Caco-2 (cell line): ENCODE data around the gene PSRC1. TPM values are rescaled to one million over a fixed set of nuclear protein-coding genes. Genes with fewer than 3 reads are reported as not detected.

ENCODE experiments used
- BruUV-seq: library from RNA; stranded (reverse); fragments of 400-500 nt; replicated peaks from 2 replicates; lab custom pipeline; 2021; lab: Mats Ljungman, UMichigan
- CTCF ChIA-PET: fragments of 300-600 bp; sonication (Branson Sonifier 250); formaldehyde crosslinking; loops from one replicate; lab custom pipeline; 2022; ENCODE audit warnings: antibody characterized with exemption; lab: Charles Lee
- POLR2A ChIA-PET: fragments of 300-600 bp; sonication (Branson Sonifier 250); formaldehyde crosslinking; loops from one replicate; lab custom pipeline; 2022; ENCODE audit warnings: antibody characterized with exemption; lab: Charles Lee
- DNase-seq, 2 experiments: peaks; one replicate each; pipeline versions ENCODE4 v3.0.0 to v3.0.0-alpha.2; 2020 to 2022
- H3K27me3 ChIP-seq: replicated peaks from 2 replicates; pipeline ENCODE4 v1.6.0; 2011; ENCODE audit warnings: low read length; ENCODE audit not compliant: control insufficient read depth, insufficient read depth
- H3K36me3 ChIP-seq: 2 replicates; pipeline ENCODE4 v1.5.1; 2011; ENCODE audit warnings: low read length; ENCODE audit not compliant: control insufficient read depth, insufficient read depth
- H3K4me1 ChIP-seq: fragments of 250-450 bp; sonication (Bioruptor Pico); 2 replicates; pipeline ENCODE4 v1.5.1; 2020; ENCODE audit warnings: mild to moderate bottlenecking
- H3K4me3 ChIP-seq: 2 replicates; pipeline ENCODE4 v1.5.1; 2011; ENCODE audit warnings: low read depth, mild to moderate bottlenecking, control low read depth, low read length
- H3K9me3 ChIP-seq: fragments of 250-450 bp; sonication (Bioruptor Pico); 2 replicates; pipeline ENCODE4 v1.5.1; 2020; ENCODE audit warnings: mild to moderate bottlenecking, moderate library complexity
- H3K27ac Mint-ChIP-seq: one replicate; pipeline ENCODE4 v1.8.0; 2022; ENCODE audit warnings: mixed read lengths; ENCODE audit not compliant: unreplicated experiment
- H3K27me3 Mint-ChIP-seq: one replicate; pipeline ENCODE4 v1.8.0; 2022; ENCODE audit warnings: mixed read lengths; ENCODE audit not compliant: insufficient read depth, unreplicated experiment
- H3K36me3 Mint-ChIP-seq: one replicate; pipeline ENCODE4 v1.8.0; 2022; ENCODE audit warnings: mild to moderate bottlenecking, mixed read lengths; ENCODE audit not compliant: insufficient read depth, unreplicated experiment
- H3K4me1 Mint-ChIP-seq: one replicate; pipeline ENCODE4 v1.8.0; 2022; ENCODE audit warnings: low read depth, mixed read lengths; ENCODE audit not compliant: unreplicated experiment
- H3K4me3 Mint-ChIP-seq: one replicate; pipeline ENCODE4 v1.8.0; 2022; ENCODE audit warnings: mild to moderate bottlenecking, moderate library complexity, mixed read lengths; ENCODE audit not compliant: unreplicated experiment
- H3K9me3 Mint-ChIP-seq: one replicate; pipeline ENCODE4 v1.8.0; 2022; ENCODE audit warnings: mixed read lengths; ENCODE audit not compliant: unreplicated experiment
- intact Hi-C: fragments of 100-400 bp; cut with micrococcal nuclease; formaldehyde crosslinking; loops from one replicate; pipeline ENCODE4 v1.10.0; 2022; ENCODE audit not compliant: unreplicated experiment
- total RNA-seq: library from RNA; stranded (reverse); gene quantifications from 2 replicates; pipeline ENCODE4 v1.2.3, GENCODE V29; 2022
- TF ChIP-seq, protein P1 (sequence below), 2 experiments: fragments of 200-600 bp in 1 of 2; IDR thresholded peaks; 1 replicate in 1 of 2; 2 replicates in 1 of 2; pipeline versions ENCODE4 v1.5.1 to v1.8.0; 2011 to 2022; ENCODE audit warnings: antibody characterized with exemption in 1 of 2, control low read depth in 1 of 2, inconsistent platforms in 1 of 2, low read depth in 1 of 2, low read length in 1 of 2, mild to moderate bottlenecking in 1 of 2, moderate library complexity in 1 of 2; ENCODE audit not compliant: insufficient read depth in 1 of 2, severe bottlenecking in 1 of 2, unreplicated experiment in 1 of 2

Gene PSRC1
- total RNA-seq, 1 experiment from 2014 or later: 24.9 TPM

DNA sequence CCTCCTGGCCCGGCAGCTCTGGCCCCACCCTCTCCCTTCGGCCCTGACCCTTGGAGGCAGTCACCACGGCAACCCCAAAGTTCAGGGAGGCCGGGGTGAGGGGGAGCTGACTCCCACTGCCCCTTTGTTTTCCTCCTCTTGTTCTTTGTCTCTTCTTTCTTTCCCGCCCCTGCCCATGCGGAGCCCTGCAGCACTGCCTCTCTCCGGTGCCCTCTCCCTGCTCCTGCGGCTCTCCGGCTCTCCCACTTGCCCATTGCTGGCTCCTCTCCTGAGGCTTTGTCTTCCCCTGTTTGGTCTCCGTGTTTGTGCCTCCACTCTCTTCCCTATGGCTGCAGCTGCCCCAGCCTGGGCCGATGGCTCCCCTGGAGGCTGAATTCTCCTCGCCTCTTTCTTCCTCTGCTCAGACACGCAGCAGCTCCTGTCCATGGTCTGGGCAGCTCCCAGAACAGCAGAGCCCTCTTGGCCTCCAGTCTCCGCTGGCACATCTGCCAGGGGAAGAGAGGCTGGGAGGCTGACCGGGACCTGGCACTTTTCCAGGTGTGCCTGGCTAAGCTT, 27.8 kb downstream of the PSRC1 start:
- H3K4me1 Mint-ChIP-seq: peaks cover 7% of the 10 kb centered on the region
- BruUV-seq: no TSS peak

DNA sequence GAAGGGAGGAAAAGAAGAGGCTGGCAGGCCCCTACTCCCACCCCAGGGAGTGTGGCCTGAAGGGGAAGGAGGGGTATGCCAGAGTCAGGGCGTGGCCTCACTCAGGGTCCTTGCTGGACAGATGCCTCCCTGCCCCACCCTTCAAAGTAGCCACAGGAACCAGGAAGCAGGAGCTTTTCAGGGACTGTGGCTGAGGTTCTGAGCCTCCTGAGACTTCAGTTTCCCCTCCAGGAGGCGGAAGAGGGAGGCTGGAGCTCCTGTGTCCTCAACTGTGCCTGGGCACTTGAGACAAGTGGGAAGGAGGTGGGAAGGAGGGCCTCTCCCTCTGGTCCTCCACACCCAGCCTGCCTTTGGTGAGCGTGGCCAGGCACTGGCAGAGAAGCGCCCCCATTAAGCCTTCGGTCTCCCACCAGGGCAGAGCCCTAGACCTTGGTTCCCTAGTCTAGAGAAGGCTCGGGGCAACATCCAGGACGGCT, 28.3 kb downstream of the PSRC1 start:
- no peaks in the 10 kb centered on the region for H3K9me3 Mint-ChIP-seq
- POLR2A ChIA-PET: no interaction called here
- H3K4me3 Mint-ChIP-seq: no peak overlapping the region
- no peaks in the 10 kb centered on the region for H3K27me3 Mint-ChIP-seq
- TF ChIP-seq, protein P1, sequence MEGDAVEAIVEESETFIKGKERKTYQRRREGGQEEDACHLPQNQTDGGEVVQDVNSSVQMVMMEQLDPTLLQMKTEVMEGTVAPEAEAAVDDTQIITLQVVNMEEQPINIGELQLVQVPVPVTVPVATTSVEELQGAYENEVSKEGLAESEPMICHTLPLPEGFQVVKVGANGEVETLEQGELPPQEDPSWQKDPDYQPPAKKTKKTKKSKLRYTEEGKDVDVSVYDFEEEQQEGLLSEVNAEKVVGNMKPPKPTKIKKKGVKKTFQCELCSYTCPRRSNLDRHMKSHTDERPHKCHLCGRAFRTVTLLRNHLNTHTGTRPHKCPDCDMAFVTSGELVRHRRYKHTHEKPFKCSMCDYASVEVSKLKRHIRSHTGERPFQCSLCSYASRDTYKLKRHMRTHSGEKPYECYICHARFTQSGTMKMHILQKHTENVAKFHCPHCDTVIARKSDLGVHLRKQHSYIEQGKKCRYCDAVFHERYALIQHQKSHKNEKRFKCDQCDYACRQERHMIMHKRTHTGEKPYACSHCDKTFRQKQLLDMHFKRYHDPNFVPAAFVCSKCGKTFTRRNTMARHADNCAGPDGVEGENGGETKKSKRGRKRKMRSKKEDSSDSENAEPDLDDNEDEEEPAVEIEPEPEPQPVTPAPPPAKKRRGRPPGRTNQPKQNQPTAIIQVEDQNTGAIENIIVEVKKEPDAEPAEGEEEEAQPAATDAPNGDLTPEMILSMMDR (IDR thresholded peaks at IDR 0.05; ENCODE audit: insufficient read depth in 1 of 2, low read depth in 1 of 2, low read length in 1 of 2, severe bottlenecking in 1 of 2, unreplicated experiment in 1 of 2): no peak
- peaks cover 9% of the 10 kb centered on the region for H3K4me1 ChIP-seq
- H3K4me1 Mint-ChIP-seq: peaks cover 7% of the 10 kb centered on the region
- H3K4me3 ChIP-seq: no peak overlapping the region
- H3K36me3 Mint-ChIP-seq: peaks cover 5% of the 10 kb centered on the region
- H3K36me3 ChIP-seq: no peaks in the 10 kb centered on the region
- no peak for DNase-seq
- no TSS peak for BruUV-seq
- CTCF ChIA-PET: interaction anchor here (0.8 kb wide), 1 partner anchor 146 kb away, joined by 3 read pairs; no protein-coding TSS in a partner anchor
- no peaks in the 10 kb centered on the region for H3K27me3 ChIP-seq
- no peak overlapping the region for H3K27ac Mint-ChIP-seq
- intact Hi-C loops: no loop called here
- no peaks in the 10 kb centered on the region for H3K9me3 ChIP-seq

More for the DNA sequence above, 27.8 kb downstream of the PSRC1 start:
- Histone ChIP-seq H3K27me3 (no peaks in the 10 kb centered on the region), H3K4me3 (no peak overlapping the region), H3K9me3 (no peaks in the 10 kb centered on the region), H3K4me1 (peaks cover 9% of the 10 kb centered on the region), H3K36me3 (no peaks in the 10 kb centered on the region)
- TF ChIP-seq, protein P1 (IDR thresholded peaks at IDR 0.05; ENCODE audit: insufficient read depth in 1 of 2, low read depth in 1 of 2, low read length in 1 of 2, severe bottlenecking in 1 of 2, unreplicated experiment in 1 of 2): no peak
- no peaks in the 10 kb centered on the region for H3K9me3 Mint-ChIP-seq
- peaks cover 5% of the 10 kb centered on the region for H3K36me3 Mint-ChIP-seq
- no peak for DNase-seq
- POLR2A ChIA-PET: no interaction called here
- no peak overlapping the region for H3K4me3 Mint-ChIP-seq
- CTCF ChIA-PET: interaction anchor here (0.8 kb wide), 1 partner anchor 145 kb away, joined by 3 read pairs; no protein-coding TSS in a partner anchor
- intact Hi-C loops: no loop called here
- H3K27ac Mint-ChIP-seq: no peak overlapping the region
- H3K27me3 Mint-ChIP-seq: no peaks in the 10 kb centered on the region

DNA sequence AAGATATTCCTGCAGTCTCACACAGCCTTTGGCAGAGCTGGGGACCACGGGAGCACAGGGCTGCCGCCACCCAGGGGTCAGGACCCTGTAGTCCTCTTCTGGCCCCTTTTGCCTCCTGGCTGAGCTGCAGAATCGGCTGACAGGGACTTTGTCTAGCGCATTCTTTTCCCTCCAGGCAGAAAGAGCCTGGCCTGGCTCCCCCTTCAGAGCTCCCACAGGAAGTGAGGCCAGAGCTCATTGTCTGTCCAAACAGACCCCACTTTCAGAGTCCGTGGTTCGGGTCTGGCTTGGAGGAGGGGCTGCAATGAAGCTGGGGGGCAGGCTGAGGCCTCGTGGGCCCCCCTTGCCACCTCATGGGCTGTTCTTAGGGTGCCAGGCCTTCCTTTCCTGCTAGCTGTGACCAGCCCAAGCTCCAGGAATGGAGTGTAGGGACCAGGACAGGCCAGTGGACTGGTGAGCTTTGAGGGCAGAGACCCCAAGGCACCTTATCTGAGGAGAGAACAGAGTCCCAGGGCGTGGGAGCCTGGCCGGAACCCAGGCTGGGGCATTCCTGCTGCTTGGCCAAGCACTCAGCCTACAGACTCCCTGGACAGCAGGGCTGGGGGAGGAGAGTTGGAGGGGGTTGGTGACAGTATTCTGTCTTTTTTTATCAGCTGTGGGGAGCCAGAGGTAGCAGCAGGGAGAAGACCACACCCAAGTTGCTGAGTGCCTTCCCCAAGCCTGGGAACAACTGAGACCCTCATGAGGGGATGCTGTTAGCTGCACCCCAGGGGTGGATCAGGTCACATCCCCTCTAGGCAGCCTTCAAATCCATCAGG, 28.9 kb downstream of the PSRC1 start:
- Mint-ChIP-seq H3K9me3 (no peaks in the 10 kb centered on the region), H3K4me1 (peaks cover 7% of the 10 kb centered on the region), H3K36me3 (peaks cover 5% of the 10 kb centered on the region), H3K4me3 (no peak overlapping the region), H3K27ac (no peak overlapping the region), H3K27me3 (no peaks in the 10 kb centered on the region)
- ChIA-PET CTCF (interaction anchor here (0.8 to 1.0 kb wide), 2 partner anchors 120 to 146 kb away, joined by 3 read pairs; no protein-coding TSS in a partner anchor), POLR2A (interaction anchor here (0.6 kb wide), 1 partner anchor 163 kb away, joined by 3 read pairs; the partner anchor contains the start of gene TMEM167B)
- DNase-seq: no peak
- no TSS peak for BruUV-seq
- TF ChIP-seq, protein P1 (IDR thresholded peaks at IDR 0.05; ENCODE audit: insufficient read depth in 1 of 2, low read depth in 1 of 2, low read length in 1 of 2, severe bottlenecking in 1 of 2, unreplicated experiment in 1 of 2): no peak
- intact Hi-C loops: no loop called here
- H3K27me3 ChIP-seq: no peaks in the 10 kb centered on the region
- no peaks in the 10 kb centered on the region for H3K9me3 ChIP-seq
- H3K4me1 ChIP-seq: peaks cover 11% of the 10 kb centered on the region
- H3K4me3 ChIP-seq: no peak overlapping the region
- H3K36me3 ChIP-seq: no peaks in the 10 kb centered on the region
